ENCODE results near the gene GPC5.

The GPC5 gene

GRCh38 chr13:91467236-91467635 is 68.8 kb downstream of the GPC5 start:
- TF ChIP-seq REST (IDR thresholded peaks at IDR 0.05; ENCODE audit: insufficient read depth in 1 of 2, low read depth in 2 of 2, low read length in 2 of 2) (no peak), FOXP2 (optimal IDR thresholded peaks at IDR 0.05; ENCODE audit: borderline replicate concordance, extremely low read depth, extremely low read length, insufficient read depth) (no peak), POLR2AphosphoS5 (IDR thresholded peaks at IDR 0.05; ENCODE audit: low read depth, low read length) (no peak), SIN3A (IDR thresholded peaks at IDR 0.05; ENCODE audit: borderline replicate concordance, insufficient read depth, low read length) (no peak), TAF1 (IDR thresholded peaks at IDR 0.05; ENCODE audit: borderline replicate concordance, insufficient read depth, low read length) (no peak)

DNA sequence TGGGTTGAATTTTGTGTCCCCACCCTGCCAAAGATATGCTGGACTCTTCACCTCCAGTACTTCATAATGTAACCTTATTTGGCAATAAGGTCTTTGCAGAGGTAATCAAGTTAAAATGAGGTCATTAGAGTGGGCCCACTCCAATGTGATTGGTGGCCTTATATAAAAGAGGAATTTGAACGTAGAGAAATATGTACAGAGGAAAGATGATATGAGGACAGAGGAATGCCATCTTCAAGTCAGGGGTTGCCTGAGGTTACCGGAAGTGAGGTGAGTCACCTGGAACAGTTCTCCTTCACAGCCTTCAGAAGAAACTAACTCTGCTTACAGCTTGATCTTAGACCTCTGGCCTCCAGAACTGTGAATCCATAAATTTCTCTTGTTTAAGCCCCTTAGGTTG is 69.9 kb downstream of the GPC5 start:
- TF ChIP-seq FOXP2 (optimal IDR thresholded peaks at IDR 0.05; ENCODE audit: borderline replicate concordance, extremely low read depth, extremely low read length, insufficient read depth), result no peak
- no peak for TF ChIP-seq REST (IDR thresholded peaks at IDR 0.05; ENCODE audit: insufficient read depth in 1 of 2, low read depth in 2 of 2, low read length in 2 of 2)
- no peak for TF ChIP-seq POLR2AphosphoS5 (IDR thresholded peaks at IDR 0.05; ENCODE audit: low read depth, low read length)
- no peak for TF ChIP-seq TAF1 (IDR thresholded peaks at IDR 0.05; ENCODE audit: borderline replicate concordance, insufficient read depth, low read length)
- TF ChIP-seq SIN3A (IDR thresholded peaks at IDR 0.05; ENCODE audit: borderline replicate concordance, insufficient read depth, low read length), result no peak

DNA sequence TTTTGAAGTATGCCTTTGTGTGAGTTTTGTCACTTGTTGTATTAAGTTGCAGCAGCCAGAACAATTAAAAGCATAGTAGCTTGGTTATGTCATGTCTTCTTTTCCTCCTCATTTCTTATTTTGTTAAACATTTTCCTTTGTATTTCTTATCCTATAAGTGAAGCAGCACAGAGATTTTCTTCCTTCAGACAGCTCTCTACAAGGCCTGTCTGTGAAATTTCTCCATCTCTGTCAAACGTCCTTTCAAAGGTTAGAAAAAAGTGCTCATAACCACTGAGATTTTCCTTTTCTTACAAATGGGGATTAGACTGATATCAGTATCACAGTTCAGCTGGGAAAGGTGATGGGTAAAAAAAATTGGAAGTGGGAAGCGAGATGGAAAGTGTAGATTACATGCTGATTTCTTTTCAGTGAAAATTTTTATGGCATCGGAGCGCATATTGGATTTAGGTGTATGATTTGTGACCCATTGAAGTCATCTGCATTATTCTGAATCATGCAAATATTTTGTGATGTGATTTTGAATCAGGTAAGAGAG is 71.7 kb downstream of the GPC5 start:
- no peak for TF ChIP-seq POLR2AphosphoS5 (IDR thresholded peaks at IDR 0.05; ENCODE audit: low read depth, low read length)
- TF ChIP-seq FOXP2 (optimal IDR thresholded peaks at IDR 0.05; ENCODE audit: borderline replicate concordance, extremely low read depth, extremely low read length, insufficient read depth), result no peak
- no peak for TF ChIP-seq REST (IDR thresholded peaks at IDR 0.05; ENCODE audit: insufficient read depth in 1 of 2, low read depth in 2 of 2, low read length in 2 of 2)
- no peak for TF ChIP-seq SIN3A (IDR thresholded peaks at IDR 0.05; ENCODE audit: borderline replicate concordance, insufficient read depth, low read length)
- TF ChIP-seq TAF1 (IDR thresholded peaks at IDR 0.05; ENCODE audit: borderline replicate concordance, insufficient read depth, low read length), result no peak

DNA sequence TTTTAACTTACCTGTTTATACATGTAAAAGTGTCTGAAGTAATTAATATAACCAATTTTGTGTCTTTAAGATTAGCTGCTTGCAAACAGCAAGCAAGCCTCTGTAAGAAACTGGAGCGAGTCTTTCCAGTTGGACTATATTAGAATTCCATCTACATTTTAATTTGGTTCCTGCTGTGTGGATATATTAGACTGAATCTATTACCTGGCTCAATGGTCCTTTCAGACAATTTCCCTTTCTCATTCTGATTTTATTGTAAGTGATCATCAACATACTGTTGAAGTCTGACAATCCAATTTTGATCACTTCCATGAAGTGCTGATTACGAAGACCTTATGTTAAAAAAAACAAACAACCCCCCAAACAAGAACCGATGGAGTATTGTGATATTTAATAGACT is 72.3 kb downstream of the GPC5 start:
- TF ChIP-seq REST (IDR thresholded peaks at IDR 0.05; ENCODE audit: insufficient read depth in 1 of 2, low read depth in 2 of 2, low read length in 2 of 2) (no peak), FOXP2 (optimal IDR thresholded peaks at IDR 0.05; ENCODE audit: borderline replicate concordance, extremely low read depth, extremely low read length, insufficient read depth) (no peak), POLR2AphosphoS5 (IDR thresholded peaks at IDR 0.05; ENCODE audit: low read depth, low read length) (no peak), SIN3A (IDR thresholded peaks at IDR 0.05; ENCODE audit: borderline replicate concordance, insufficient read depth, low read length) (no peak), TAF1 (IDR thresholded peaks at IDR 0.05; ENCODE audit: borderline replicate concordance, insufficient read depth, low read length) (no peak)

DNA sequence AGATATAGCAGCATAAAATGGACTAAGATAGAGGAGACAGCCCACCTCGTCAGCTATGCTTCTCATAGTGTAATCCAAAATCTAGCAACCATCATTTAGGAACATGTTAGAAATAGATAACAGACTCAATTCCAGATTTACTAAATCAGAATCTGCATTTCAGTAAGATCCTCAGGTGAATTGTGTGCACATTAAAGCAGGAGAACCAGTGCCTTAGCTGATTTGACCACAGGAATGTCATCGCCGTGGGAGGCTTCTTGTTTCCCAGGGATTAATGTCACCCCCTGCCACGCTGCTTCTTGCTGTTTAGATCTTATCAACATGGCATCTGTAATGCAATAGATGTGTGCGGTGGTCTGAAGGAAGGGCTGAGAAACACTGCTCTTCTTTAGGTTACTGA is 84.0 kb downstream of the GPC5 start:
- no peak for TF ChIP-seq REST (IDR thresholded peaks at IDR 0.05; ENCODE audit: insufficient read depth in 1 of 2, low read depth in 2 of 2, low read length in 2 of 2)
- no peak for TF ChIP-seq POLR2AphosphoS5 (IDR thresholded peaks at IDR 0.05; ENCODE audit: low read depth, low read length)
- TF ChIP-seq SIN3A (IDR thresholded peaks at IDR 0.05; ENCODE audit: borderline replicate concordance, insufficient read depth, low read length), result no peak
- TF ChIP-seq FOXP2 (optimal IDR thresholded peaks at IDR 0.05; ENCODE audit: borderline replicate concordance, extremely low read depth, extremely low read length, insufficient read depth), result no peak
- TF ChIP-seq TAF1 (IDR thresholded peaks at IDR 0.05; ENCODE audit: borderline replicate concordance, insufficient read depth, low read length), result no peak

All from PFSK-1 (cell line).